Prostate gland (tissue), 2 donors: ENCODE measurements around the gene LMTK3. TPM values are rescaled to one million over a fixed set of nuclear protein-coding genes. Genes with fewer than 3 reads are reported as not detected.

Source experiments
- DNase-seq: peaks from one replicate; pipeline ENCODE4 v3.0.0-alpha.2; 2019; ENCODE audit warnings: low spot score
- H3K27ac ChIP-seq, 2 donors: fragments of 200-600 bp; sonication (generic); 2 replicates each; pipeline ENCODE4 v1.5.1; 2017 to 2019
- H3K27me3 ChIP-seq: fragments of 200-600 bp; sonication (generic); replicated peaks from 2 replicates; pipeline ENCODE4 v1.5.1; 2019; ENCODE audit not compliant: insufficient read depth
- H3K36me3 ChIP-seq, 2 donors: fragments of 200-600 bp; sonication (generic); 1 replicate in 1 of 2; 2 replicates in 1 of 2; pipeline versions ENCODE4 v1.5.1 to v1.8.1; 2017 to 2019
- H3K4me1 ChIP-seq: fragments of 200-600 bp; sonication (generic); replicated peaks from 2 replicates; pipeline ENCODE4 v1.5.1; 2019
- H3K4me3 ChIP-seq, 2 donors: fragments of 200-600 bp; sonication (generic); 2 replicates each; pipeline ENCODE4 v1.5.1; 2017 to 2019
- H3K9me3 ChIP-seq: fragments of 200-600 bp; sonication (generic); 2 replicates; pipeline ENCODE4 v1.5.1; 2017
- POLR2A ChIP-seq: fragments of 450-650 bp; IDR thresholded peaks from one replicate; pipeline ENCODE4 v1.6.1; 2016; ENCODE audit warnings: antibody characterized with exemption, mild to moderate bottlenecking
- POLR2AphosphoS5 ChIP-seq: sonication (generic); formaldehyde crosslinking; IDR thresholded peaks from one replicate; pipeline ENCODE4 v1.6.1; 2017; ENCODE audit warnings: antibody characterized with exemption
- WGBS: methylation state at CpG from one replicate; pipeline ENCODE4 v1.1.5; 2018; 5-methylcytosine and 5-hydroxymethylcytosine counted together
- intact Hi-C: fragments of 100-400 bp; cut with DNase I; formaldehyde crosslinking; loops from one replicate; pipeline ENCODE4 v1.14.2; 2022
- total RNA-seq, 2 donors: library from RNA; depleted of rRNA; stranded (reverse); fragments of >200 nt; gene quantifications; one replicate each; pipeline ENCODE4 v1.1.0, GENCODE V29; 2016
- TF ChIP-seq, protein P1 (sequence below), 4 experiments: fragments of 200-600 bp in 2 of 4; fragments of 450-650 bp in 2 of 4; sonication (generic) in 2 of 4; IDR thresholded peaks; 1 replicate in 3 of 4; 2 replicates in 1 of 4; pipeline ENCODE4 v1.5.1; 2016 to 2019; ENCODE audit warnings: antibody characterized with exemption in 4 of 4, mild to moderate bottlenecking in 2 of 4, moderate library complexity in 2 of 4

Gene LMTK3
- total RNA-seq, 2 donors from 2014 or later = 7.4 to 10.2 TPM

- WGBS = 59% methylated on average over 16 of the region's 16 CpGs
- Histone ChIP-seq H3K4me1 (peaks cover 7% of the 10 kb centered on the region), H3K9me3 (no peaks in the 10 kb centered on the region), H3K36me3 (peaks cover 0 to 10% of the 10 kb centered on the region in 2 donors), H3K27me3 (no peaks in the 10 kb centered on the region), H3K27ac (no peak overlapping the region), H3K4me3 (no peak overlapping the region)
- DNase-seq = no peak
- intact Hi-C loops = no loop called here
- TF ChIP-seq, protein P1, sequence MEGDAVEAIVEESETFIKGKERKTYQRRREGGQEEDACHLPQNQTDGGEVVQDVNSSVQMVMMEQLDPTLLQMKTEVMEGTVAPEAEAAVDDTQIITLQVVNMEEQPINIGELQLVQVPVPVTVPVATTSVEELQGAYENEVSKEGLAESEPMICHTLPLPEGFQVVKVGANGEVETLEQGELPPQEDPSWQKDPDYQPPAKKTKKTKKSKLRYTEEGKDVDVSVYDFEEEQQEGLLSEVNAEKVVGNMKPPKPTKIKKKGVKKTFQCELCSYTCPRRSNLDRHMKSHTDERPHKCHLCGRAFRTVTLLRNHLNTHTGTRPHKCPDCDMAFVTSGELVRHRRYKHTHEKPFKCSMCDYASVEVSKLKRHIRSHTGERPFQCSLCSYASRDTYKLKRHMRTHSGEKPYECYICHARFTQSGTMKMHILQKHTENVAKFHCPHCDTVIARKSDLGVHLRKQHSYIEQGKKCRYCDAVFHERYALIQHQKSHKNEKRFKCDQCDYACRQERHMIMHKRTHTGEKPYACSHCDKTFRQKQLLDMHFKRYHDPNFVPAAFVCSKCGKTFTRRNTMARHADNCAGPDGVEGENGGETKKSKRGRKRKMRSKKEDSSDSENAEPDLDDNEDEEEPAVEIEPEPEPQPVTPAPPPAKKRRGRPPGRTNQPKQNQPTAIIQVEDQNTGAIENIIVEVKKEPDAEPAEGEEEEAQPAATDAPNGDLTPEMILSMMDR (IDR thresholded peaks at IDR 0.05) = no peak
- TF ChIP-seq POLR2AphosphoS5 (no peak), POLR2A (no peak)
Measured at GRCh38 chr19:48466561-48467325, 44.9 kb downstream of the LMTK3 start.

DNA sequence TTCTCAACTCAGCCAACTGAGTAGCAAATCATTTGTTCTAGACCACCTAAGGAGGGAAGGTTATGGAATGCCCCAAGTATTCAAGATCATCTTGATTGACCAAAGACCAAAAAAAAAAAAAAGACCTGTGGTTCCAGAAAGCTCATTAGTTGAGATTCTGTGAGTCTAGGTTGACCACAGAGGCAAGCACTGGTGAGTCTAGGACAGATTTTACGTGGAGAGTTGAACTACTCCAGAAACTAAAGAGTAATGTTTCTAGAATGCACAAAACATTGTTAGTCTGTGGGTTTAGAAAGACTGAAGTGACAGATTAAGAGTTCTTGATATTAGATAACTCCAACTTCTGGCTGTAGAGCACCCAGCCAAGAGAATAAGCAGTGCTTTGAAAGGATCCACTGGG lies 46.4 kb downstream of the LMTK3 start:
- Histone ChIP-seq H3K4me1 (peaks cover under 1% of the 10 kb centered on the region), H3K4me3 (no peak overlapping the region), H3K9me3 (no peaks in the 10 kb centered on the region), H3K27me3 (no peaks in the 10 kb centered on the region), H3K36me3 (no peaks in the 10 kb centered on the region), H3K27ac (no peak overlapping the region)
- TF ChIP-seq, protein P1 (IDR thresholded peaks at IDR 0.05) = no peak
- TF ChIP-seq POLR2AphosphoS5 = no peak
- no peak for TF ChIP-seq POLR2A
- no peak for DNase-seq
- 90% methylated on average over 1 of the region's 1 CpG for WGBS
- intact Hi-C loops = no loop called here

DNA sequence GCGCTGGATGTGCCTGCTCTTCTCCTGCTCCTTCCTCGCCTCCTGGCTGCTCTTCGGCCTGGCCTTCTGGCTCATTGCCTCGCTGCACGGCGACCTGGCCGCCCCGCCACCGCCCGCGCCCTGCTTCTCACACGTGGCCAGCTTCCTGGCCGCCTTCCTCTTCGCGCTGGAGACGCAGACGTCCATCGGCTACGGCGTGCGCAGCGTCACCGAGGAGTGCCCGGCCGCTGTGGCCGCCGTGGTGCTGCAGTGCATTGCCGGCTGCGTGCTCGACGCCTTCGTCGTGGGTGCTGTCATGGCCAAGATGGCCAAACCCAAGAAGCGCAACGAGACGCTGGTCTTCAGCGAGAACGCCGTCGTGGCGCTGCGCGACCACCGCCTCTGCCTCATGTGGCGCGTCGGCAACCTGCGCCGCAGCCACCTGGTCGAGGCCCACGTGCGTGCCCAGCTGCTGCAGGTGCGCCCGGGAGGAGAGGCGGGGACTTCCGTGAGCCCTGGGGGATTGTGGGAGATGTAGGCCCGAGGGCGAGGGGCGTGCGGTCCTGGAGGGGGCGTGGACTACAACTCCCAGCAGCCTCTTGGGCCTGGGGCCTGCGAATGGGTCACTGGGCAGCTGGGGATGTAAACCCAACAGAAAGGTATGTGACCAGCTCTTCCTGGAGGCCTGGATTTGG lies 49.5 kb downstream of the LMTK3 start:
- intact Hi-C loops = no loop called here
- Histone ChIP-seq H3K27me3 (no peaks in the 10 kb centered on the region), H3K36me3 (no peaks in the 10 kb centered on the region), H3K4me1 (no peaks in the 10 kb centered on the region), H3K27ac (no peak overlapping the region), H3K9me3 (no peaks in the 10 kb centered on the region), H3K4me3 (no peak overlapping the region)
- no peak for TF ChIP-seq POLR2A
- TF ChIP-seq POLR2AphosphoS5 = no peak
- TF ChIP-seq, protein P1 (IDR thresholded peaks at IDR 0.05) = no peak
- DNase-seq = no peak
- WGBS = 83% methylated on average over 62 of the region's 62 CpGs

DNA sequence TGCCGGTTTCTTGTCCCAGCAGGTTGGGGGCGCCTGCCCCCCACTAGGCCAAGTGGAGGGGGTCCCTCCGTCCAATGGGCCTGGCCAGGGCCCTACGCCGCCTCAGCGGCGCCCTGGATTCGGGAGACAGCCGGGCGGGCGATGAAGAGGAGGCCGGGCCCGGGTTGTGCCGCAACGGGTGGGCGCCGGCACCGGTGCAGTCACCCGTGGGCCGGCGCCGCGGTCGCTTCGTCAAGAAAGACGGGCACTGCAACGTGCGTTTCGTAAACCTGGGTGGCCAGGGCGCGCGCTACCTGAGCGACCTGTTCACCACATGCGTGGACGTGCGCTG lies 50.0 kb downstream of the LMTK3 start:
- TF ChIP-seq POLR2A = no peak
- no peak for TF ChIP-seq POLR2AphosphoS5
- TF ChIP-seq, protein P1 (IDR thresholded peaks at IDR 0.05) = no peak
- no peaks in the 10 kb centered on the region for H3K9me3 ChIP-seq
- H3K4me3 ChIP-seq = no peak overlapping the region
- no peaks in the 10 kb centered on the region for H3K36me3 ChIP-seq
- intact Hi-C loops = no loop called here
- 92% methylated on average over 36 of the region's 36 CpGs for WGBS
- H3K27me3 ChIP-seq = no peaks in the 10 kb centered on the region
- DNase-seq = no peak
- H3K27ac ChIP-seq = no peak overlapping the region
- no peaks in the 10 kb centered on the region for H3K4me1 ChIP-seq

GRCh38 chr19:48458016-48458415 lies 53.6 kb downstream of the LMTK3 start:
- H3K4me1 ChIP-seq = no peaks in the 10 kb centered on the region
- 93% methylated on average over 2 of the region's 2 CpGs for WGBS
- no peak for TF ChIP-seq POLR2A
- TF ChIP-seq, protein P1 (IDR thresholded peaks at IDR 0.05) = no peak
- no peak for TF ChIP-seq POLR2AphosphoS5
- H3K9me3 ChIP-seq = no peaks in the 10 kb centered on the region
- peaks cover 0 to 3% of the 10 kb centered on the region in 2 donors for H3K36me3 ChIP-seq
- no peak overlapping the region for H3K27ac ChIP-seq
- DNase-seq = no peak
- intact Hi-C loops = no loop called here
- H3K4me3 ChIP-seq = no peak overlapping the region
- H3K27me3 ChIP-seq = no peaks in the 10 kb centered on the region
